Pulmonary artery endothelial cell (primary cell): ENCODE results near the gene SIRPA. TPM values are rescaled to one million over a fixed set of nuclear protein-coding genes. Genes with fewer than 3 reads are reported as not detected.

ENCODE experiments used
- DNase-seq: peaks from one replicate; pipeline ENCODE4 v3.0.0-alpha.2; 2011; ENCODE audit warnings: low read depth, low spot score
- total RNA-seq: library from RNA; depleted of rRNA; stranded (reverse); fragments of >200 nt; gene quantifications from 2 replicates; pipeline ENCODE4 v1.2.3, GENCODE V29; 2014

SIRPA gene
- total RNA-seq, 1 donor from 2014 or later = 14.5 TPM

- no peak for DNase-seq
Measured at GRCh38 chr20:1947535-1947846, 52.3 kb downstream of the SIRPA start.

DNA sequence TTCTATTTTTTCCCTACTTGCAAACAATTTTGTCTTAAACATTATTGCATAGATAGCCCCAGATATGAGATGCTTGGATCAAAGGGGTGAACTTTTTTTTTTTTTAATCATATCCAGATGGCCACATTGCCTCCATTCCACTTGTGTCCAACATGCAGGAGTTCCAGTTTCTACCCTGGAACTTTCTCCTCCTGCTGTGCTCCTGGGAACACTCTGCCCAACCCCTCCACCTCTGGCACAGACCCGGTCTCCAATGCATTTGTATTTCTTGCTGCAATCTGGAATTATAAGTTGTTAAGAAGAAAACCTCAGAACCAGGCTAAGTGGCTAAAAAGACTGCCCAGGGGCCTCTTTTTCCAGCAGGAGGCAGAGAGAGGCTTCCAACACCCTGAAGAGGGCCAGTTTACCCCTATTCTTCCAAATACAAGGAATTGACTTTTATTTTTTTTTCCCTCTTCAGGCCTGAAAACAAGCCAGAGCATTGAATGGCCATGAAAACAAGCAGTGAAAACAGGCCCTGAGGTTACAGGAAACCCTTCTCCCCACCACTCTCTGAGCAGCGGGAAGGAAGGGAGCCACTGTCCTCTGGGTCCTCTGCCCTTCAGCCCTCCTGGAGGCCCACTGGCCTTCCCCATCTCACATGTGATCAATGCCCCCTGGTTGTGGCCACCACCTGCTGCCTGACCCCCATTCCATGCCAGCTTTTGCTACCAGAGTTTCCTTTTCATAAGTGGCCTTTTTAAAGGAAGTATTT lies 54.3 kb downstream of the SIRPA start:
- no peak for DNase-seq

DNA sequence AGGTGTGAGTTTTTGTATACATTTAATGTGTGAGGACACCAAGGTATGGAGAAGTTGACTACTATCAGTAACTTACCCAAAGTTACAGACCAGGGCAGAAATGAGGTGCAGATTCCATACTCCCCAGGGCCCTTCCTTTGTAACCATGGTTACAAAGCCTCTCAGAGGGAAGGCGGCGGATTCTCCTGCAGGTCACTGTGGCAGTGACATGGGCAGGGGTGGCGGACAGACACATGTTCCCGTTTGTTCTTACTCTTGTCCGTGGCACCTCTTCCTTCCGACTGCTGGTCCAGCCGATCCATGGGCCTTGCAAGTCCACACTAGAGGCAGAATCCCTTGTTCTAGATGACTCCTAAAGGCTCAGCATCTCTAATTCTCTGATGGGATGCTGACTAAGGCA lies 55.6 kb downstream of the SIRPA start:
- DNase-seq = no peak

DNA sequence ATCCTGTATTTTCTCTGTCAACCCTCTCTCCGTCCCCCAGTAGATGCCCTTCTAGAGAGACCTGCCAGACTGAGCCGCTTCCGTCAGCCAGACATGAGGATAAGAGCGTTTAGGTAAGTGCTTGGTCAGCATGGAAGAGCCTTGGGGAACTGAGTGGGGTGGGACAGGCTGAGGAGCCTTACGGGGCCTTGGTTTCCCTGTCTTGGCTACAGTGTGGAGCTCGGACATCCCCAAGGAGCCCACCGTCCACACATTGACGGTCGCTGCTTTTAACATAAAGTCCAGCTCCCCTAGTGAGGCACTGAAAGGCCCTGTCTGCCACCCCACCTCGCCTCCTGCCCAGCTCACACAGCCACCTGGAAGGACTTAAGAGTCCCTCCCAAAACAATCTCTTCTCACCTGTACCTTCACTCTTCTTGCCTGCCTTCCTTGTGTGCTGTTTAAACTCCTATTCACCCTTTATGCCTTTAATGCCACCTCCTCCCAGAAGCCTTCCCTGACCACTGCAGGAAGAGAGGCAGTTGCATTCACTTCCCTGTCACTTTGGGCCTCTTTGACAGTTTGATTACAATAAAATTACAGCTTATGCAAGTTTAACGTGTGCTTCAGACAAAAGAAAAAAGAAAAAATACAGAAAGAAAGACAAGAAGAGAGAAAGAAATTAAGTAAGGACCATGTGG lies 56.4 kb downstream of the SIRPA start:
- DNase-seq = no peak

- no peak for DNase-seq
Measured at GRCh38 chr20:1952737-1953530, 57.7 kb downstream of the SIRPA start.

DNA sequence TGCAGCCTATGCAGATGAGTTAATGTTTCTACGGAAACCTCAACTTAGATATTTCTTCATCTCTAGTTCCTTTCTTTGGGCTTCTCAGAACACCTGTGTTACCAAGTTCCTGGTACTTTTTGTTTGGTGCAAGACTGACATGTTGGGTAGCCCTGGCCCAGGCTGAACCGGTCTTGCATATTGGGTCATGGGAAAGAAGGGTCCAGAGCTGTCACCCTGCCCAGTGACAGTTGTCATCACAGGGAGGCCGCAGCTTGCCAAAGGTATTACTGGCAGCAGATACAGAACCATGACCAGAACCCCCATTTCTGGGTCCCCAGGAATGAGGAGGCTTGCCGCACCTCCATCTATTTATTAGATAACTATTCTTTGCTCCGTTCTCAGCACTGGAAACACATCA lies 58.4 kb downstream of the SIRPA start:
- DNase-seq = no peak

- DNase-seq = no peak
Measured at GRCh38 chr20:1955217-1955616, 60.0 kb downstream of the SIRPA start.

- DNase-seq = no peak
Measured at GRCh38 chr20:1958426-1958825, 63.2 kb downstream of the SIRPA start.

DNA sequence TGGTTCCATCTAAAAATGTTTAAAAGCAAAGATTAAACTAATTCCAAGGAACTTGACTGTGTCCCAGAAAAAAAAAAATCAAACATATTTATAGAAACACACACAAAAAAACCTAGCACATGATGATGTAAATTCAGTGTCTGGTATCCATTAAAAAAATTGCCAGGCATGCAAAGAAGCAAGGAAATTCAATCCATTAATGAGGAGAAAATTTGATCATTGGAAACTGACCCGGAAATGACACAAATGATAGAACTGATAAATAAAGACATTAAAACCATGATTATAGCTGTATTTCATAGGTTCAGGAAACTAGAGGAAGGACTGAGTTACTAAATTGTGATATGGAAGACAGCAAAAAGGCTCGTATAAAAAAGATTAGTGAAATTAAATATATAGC lies 63.9 kb downstream of the SIRPA start:
- no peak for DNase-seq

DNA sequence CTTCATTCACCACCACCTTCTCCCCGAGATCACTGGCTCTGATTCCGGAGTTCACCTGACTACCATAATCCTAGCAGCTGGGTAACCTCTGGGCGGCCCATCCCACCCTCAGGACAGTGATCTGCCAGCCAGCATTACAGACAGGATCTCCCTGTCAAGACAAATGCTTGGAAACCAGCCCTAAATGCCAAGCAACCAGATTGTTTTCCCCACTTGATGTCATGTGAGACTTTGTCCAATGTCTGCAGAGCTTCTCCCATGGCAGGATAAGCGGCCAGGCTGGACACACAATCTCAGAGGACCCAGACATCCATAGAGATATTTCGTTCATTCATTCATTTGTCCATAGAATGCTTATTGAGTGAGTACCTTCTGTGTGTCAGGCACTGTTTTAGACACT lies 66.2 kb downstream of the SIRPA start:
- DNase-seq = no peak

DNA sequence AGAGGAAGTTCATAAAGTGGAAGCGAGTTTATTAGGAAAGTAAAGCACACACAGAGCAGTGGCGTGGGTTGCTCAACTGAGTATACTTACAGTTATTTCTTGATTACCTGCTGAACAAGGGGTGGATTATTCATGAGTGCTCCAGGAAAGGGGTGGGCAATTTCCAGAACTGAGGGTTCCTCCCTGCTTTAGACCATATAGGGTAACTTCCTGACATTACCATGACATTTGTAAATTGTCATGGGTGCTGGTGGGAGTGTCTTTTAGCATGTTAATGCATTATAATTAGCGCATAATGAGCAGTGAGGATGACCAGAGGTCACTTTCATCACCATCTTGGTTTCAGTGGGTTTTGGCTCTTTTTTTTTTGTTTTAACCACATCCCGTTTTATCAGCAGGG lies 68.9 kb downstream of the SIRPA start:
- no peak for DNase-seq

GRCh38 chr20:1964659-1965405 lies 69.6 kb downstream of the SIRPA start:
- DNase-seq = no peak

GRCh38 chr20:1965520-1966351 lies 70.5 kb downstream of the SIRPA start:
- DNase-seq = peak; percentile 8

- no peak for DNase-seq
Measured at GRCh38 chr20:1968964-1969363, 73.8 kb downstream of the SIRPA start.

DNA sequence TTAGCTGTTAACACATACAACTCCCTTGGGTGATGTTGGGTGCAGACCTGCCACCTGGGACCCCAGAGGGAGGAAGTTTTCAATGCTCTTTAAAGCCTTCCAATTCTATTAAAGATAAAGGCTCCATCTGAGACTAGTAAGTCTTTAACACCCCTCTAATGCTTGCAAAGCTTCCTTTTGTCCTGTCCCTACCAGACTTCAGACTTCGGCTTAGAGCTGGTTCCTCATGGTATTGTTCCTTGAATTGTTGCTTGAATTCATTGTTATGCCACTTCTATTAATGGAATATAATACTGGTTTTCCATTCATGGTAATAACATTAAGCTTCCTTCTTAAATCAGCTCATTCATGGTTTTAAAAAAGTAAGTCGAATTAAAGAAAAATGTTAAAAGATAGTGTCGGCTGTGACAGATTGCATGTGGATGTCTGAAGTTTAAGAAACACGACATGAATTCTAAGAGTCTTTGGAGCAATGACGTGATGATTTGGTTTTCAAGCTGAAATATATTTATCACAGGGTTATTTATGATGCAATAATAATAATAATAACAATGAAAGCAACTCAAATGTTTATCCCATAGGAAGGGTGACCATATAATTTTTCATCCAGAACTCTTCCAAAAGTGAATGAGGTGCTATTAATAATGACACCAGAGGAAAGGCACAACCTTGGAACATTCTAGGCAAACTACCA lies 76.8 kb downstream of the SIRPA start:
- no peak for DNase-seq

- no peak for DNase-seq
Measured at GRCh38 chr20:1973601-1974440, 78.6 kb downstream of the SIRPA start.

DNA sequence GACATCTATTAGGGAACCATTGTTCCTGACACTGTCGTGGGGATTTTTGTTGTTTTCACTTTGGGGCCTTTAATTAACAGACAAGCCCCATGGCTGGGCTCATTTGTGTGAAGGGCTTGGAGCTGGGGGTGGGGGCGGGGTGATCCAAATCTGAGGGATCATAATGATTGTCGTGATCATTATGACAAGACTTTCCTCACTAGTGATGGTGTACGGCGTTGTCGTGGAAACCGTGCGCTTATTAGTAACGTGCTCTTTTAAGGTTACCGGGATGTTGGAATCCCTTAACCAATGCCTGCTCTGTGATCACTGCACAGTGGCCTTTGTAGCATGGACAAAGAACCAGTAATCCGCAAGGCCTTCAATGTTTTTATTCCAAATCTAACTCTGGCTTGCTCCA lies 80.1 kb downstream of the SIRPA start:
- no peak for DNase-seq

GRCh38 chr20:1979106-1979778 lies 84.0 kb downstream of the SIRPA start:
- no peak for DNase-seq

- no peak for DNase-seq
Measured at GRCh38 chr20:1982686-1983085, 87.5 kb downstream of the SIRPA start.
